Hepatocyte (in vitro differentiated cells): ENCODE data around the gene ERAP2.

ENCODE experiments used
- EZH2phosphoT487 ChIP-seq: fragments of 200-600 bp; sonication (generic); IDR thresholded peaks from one replicate; pipeline ENCODE4 v1.6.1; 2018; ENCODE audit warnings: antibody characterized with exemption, mild to moderate bottlenecking, low read depth, moderate library complexity; ENCODE audit not compliant: unreplicated experiment, severe bottlenecking
- TF ChIP-seq, protein P1 (sequence below): fragments of 200-600 bp; sonication (generic); IDR thresholded peaks from 2 replicates; pipeline ENCODE4 v1.5.1; 2016; ENCODE audit warnings: antibody characterized with exemption, mild to moderate bottlenecking; ENCODE audit not compliant: poor library complexity

DNA sequence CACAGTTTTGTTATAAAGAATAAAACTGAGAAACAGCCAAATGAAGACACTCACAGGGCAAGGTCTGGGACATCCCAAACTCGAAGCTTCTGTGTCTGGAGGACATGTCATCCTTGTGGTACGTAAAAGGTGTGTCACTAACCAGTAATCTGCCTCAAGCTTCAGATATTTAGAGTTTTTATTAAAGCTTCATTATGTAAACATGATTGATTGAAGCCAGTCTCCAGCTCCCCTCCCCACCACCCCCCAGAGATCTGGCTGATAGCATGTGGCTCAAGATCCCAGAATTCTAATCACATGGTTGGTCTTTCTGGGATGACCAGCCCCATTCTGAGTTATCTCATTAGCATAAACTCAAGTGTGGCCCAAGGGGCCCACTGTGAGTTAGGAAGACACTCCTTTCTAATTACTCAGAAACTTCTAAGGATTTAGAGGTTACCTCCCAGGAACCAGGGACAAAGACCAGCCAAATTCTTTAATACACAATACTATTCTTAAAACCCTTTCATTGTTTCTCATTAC, 37.2 kb upstream of the ERAP2 start:
- TF ChIP-seq, protein P1, sequence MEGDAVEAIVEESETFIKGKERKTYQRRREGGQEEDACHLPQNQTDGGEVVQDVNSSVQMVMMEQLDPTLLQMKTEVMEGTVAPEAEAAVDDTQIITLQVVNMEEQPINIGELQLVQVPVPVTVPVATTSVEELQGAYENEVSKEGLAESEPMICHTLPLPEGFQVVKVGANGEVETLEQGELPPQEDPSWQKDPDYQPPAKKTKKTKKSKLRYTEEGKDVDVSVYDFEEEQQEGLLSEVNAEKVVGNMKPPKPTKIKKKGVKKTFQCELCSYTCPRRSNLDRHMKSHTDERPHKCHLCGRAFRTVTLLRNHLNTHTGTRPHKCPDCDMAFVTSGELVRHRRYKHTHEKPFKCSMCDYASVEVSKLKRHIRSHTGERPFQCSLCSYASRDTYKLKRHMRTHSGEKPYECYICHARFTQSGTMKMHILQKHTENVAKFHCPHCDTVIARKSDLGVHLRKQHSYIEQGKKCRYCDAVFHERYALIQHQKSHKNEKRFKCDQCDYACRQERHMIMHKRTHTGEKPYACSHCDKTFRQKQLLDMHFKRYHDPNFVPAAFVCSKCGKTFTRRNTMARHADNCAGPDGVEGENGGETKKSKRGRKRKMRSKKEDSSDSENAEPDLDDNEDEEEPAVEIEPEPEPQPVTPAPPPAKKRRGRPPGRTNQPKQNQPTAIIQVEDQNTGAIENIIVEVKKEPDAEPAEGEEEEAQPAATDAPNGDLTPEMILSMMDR, result no peak
- TF ChIP-seq EZH2phosphoT487, result no peak
